A204.1 (cell line): ENCODE measurements around the gene PRKAR1B.
"Not testable (repeated sequence)": the region's sequence is repeated elsewhere in the genome, so short reads cannot be mapped to it uniquely, and the experiment has no call there.

Source experiments
- FAIRE-seq: peaks from 2 replicates; lab custom pipeline; 2012; peaks lifted over from hg19 to GRCh38; lab: Jason Lieb, UNC

The PRKAR1B gene

GRCh38 chr7:620885-621284 is 106.2 kb downstream of the PRKAR1B start:
- no peak for FAIRE-seq

GRCh38 chr7:620056-620455 is 107.0 kb downstream of the PRKAR1B start:
- no peak for FAIRE-seq

GRCh38 chr7:619368-619840 is 107.7 kb downstream of the PRKAR1B start:
- no peak for FAIRE-seq

- no peak for FAIRE-seq
Observed at GRCh38 chr7:618539-619367, 108.3 kb downstream of the PRKAR1B start.

- FAIRE-seq, result no peak
Observed at GRCh38 chr7:617614-618538, 109.2 kb downstream of the PRKAR1B start.

- no peak for FAIRE-seq
Observed at GRCh38 chr7:613442-614140, 113.5 kb downstream of the PRKAR1B start.

GRCh38 chr7:611837-612236 is 115.2 kb downstream of the PRKAR1B start:
- FAIRE-seq, result not testable (repeated sequence)

- no peak for FAIRE-seq
Observed at GRCh38 chr7:611281-611810, 115.7 kb downstream of the PRKAR1B start.

GRCh38 chr7:610531-611280 is 116.4 kb downstream of the PRKAR1B start:
- FAIRE-seq, result no peak

GRCh38 chr7:610141-610530 is 116.9 kb downstream of the PRKAR1B start:
- no peak for FAIRE-seq

GRCh38 chr7:609365-609764 is 117.7 kb downstream of the PRKAR1B start:
- no peak for FAIRE-seq

- no peak for FAIRE-seq
Observed at GRCh38 chr7:608954-609353, 118.1 kb downstream of the PRKAR1B start.

- no peak for FAIRE-seq
Observed at GRCh38 chr7:608361-608760, 118.7 kb downstream of the PRKAR1B start.

GRCh38 chr7:607938-608337 is 119.1 kb downstream of the PRKAR1B start:
- FAIRE-seq, result no peak

GRCh38 chr7:605661-606450 is 121.2 kb downstream of the PRKAR1B start:
- no peak for FAIRE-seq

- FAIRE-seq, result no peak
Observed at GRCh38 chr7:604884-605531, 122.1 kb downstream of the PRKAR1B start.

- FAIRE-seq, result no peak
Observed at GRCh38 chr7:604001-604883, 122.8 kb downstream of the PRKAR1B start.

GRCh38 chr7:603152-603951 is 123.7 kb downstream of the PRKAR1B start:
- FAIRE-seq, result no peak
